Suprapubic skin (tissue), 4 donors: ENCODE results near the gene XCL1. TPM values are rescaled to one million over a fixed set of nuclear protein-coding genes. Genes with fewer than 3 reads are reported as not detected.

Experiments
- DNase-seq, 2 donors: peaks; one replicate each; pipeline ENCODE4 v3.0.0-alpha.2; 2019; ENCODE audit warnings: low spot score in 2 of 2
- H3K27ac ChIP-seq: fragments of 200-600 bp; sonication (generic); one replicate; pipeline ENCODE4 v1.5.1; 2019
- H3K27me3 ChIP-seq: fragments of 200-600 bp; sonication (generic); one replicate; pipeline ENCODE4 v1.5.1; 2019
- H3K36me3 ChIP-seq: fragments of 200-600 bp; sonication (generic); one replicate; pipeline ENCODE4 v1.5.1; 2019
- H3K4me1 ChIP-seq: fragments of 200-600 bp; sonication (generic); one replicate; pipeline ENCODE4 v1.5.1; 2019
- H3K4me3 ChIP-seq: fragments of 200-600 bp; sonication (generic); one replicate; pipeline ENCODE4 v1.5.1; 2019; ENCODE audit warnings: mild to moderate bottlenecking
- H3K9me3 ChIP-seq: fragments of 200-600 bp; sonication (generic); one replicate; pipeline ENCODE4 v1.5.1; 2019
- CTCF ChIP-seq, 2 donors: fragments of 200-600 bp in 1 of 2; fragments of 450-650 bp in 1 of 2; sonication (generic) in 1 of 2; IDR thresholded peaks; one replicate each; pipeline ENCODE4 v1.5.1; 2016 to 2019; ENCODE audit warnings: antibody characterized with exemption in 2 of 2, mild to moderate bottlenecking in 1 of 2, moderate library complexity in 1 of 2
- EP300 ChIP-seq: sonication (generic); formaldehyde crosslinking; IDR thresholded peaks from one replicate; pipeline ENCODE4 v1.6.1; 2017; ENCODE audit warnings: antibody characterized with exemption
- POLR2A ChIP-seq, 2 donors: fragments of 450-650 bp; IDR thresholded peaks; one replicate each; pipeline ENCODE4 v1.6.1; 2017; ENCODE audit warnings: antibody characterized with exemption in 2 of 2, mild to moderate bottlenecking in 2 of 2, moderate library complexity in 2 of 2
- POLR2AphosphoS5 ChIP-seq, 3 donors: sonication (generic); formaldehyde crosslinking; IDR thresholded peaks; one replicate each; pipeline ENCODE4 v1.6.1; 2017; ENCODE audit warnings: antibody characterized with exemption in 3 of 3
- WGBS: methylation state at CpG from one replicate; pipeline ENCODE4 v1.1.5; 2018; 5-methylcytosine and 5-hydroxymethylcytosine counted together
- total RNA-seq, 4 donors: library from RNA; depleted of rRNA; stranded (reverse); fragments of >200 nt; gene quantifications; one replicate each; pipeline ENCODE4 v1.1.0, GENCODE V29; 2016

Gene XCL1
- total RNA-seq, 4 donors from 2014 or later: not detected

DNA sequence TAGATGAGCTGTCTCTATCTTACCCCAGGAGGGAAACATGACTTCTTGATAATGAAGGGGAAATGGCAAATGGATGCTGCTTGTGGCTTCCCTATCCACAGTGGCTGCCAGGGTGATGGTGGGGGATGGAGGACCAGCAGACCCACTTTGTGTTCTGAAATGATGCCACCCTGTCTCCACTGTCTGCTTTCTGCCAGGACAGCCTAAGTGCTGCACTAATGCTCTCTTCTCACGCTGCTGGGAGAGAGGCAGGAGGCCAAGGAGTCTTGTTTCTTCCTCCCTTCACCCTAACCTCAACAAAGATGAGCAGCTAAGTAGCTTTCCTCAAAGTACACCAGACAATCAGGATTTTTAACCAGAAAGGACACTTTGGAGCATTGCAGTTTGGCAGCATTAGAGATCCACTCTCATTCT lies 36.6 kb downstream of the XCL1 start:
- no peaks in the 10 kb centered on the region for H3K27me3 ChIP-seq
- 78% methylated on average over 1 of the region's 1 CpG for WGBS

GRCh38 chr1:168613691-168614231 lies 37.4 kb downstream of the XCL1 start:
- TF ChIP-seq POLR2A (IDR thresholded peaks at IDR 0.05) (no peak), CTCF (IDR thresholded peaks at IDR 0.05) (no peak), POLR2AphosphoS5 (IDR thresholded peaks at IDR 0.05) (no peak), EP300 (no peak)
- no peak for DNase-seq
- Histone ChIP-seq H3K4me1 (peaks cover 13% of the 10 kb centered on the region), H3K9me3 (no peaks in the 10 kb centered on the region), H3K36me3 (no peaks in the 10 kb centered on the region), H3K4me3 (no peak overlapping the region), H3K27ac (no peak overlapping the region), H3K27me3 (no peaks in the 10 kb centered on the region)
- 26% methylated on average over 8 of the region's 8 CpGs for WGBS

More for the DNA sequence above, 36.6 kb downstream of the XCL1 start:
- H3K4me1 ChIP-seq: peaks cover 13% of the 10 kb centered on the region
- no peaks in the 10 kb centered on the region for H3K36me3 ChIP-seq
- no peak overlapping the region for H3K27ac ChIP-seq
- DNase-seq: no peak
- TF ChIP-seq CTCF (IDR thresholded peaks at IDR 0.05) (no peak), EP300 (no peak), POLR2AphosphoS5 (IDR thresholded peaks at IDR 0.05) (no peak), POLR2A (IDR thresholded peaks at IDR 0.05) (no peak)
- no peaks in the 10 kb centered on the region for H3K9me3 ChIP-seq
- H3K4me3 ChIP-seq: no peak overlapping the region

DNA sequence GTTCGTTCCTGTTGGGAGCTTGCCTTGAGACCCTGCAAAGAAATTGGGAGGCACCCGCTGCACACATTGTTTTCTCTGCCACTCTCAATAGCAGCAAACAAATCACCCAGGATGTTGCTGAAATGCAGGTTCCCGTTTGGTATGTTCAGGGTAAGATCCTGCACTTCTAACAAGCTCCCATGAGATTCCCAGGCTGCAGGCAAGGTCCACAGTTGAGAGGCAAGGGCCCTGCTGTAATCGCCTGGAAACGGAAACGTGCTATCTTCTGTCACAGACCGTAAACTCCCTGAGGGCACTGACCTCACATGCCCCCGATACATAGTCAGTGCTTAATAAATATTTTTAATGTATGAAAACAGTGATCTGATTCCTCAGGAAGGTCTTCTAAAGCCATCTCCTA lies 37.8 kb downstream of the XCL1 start:
- no peak for DNase-seq
- Histone ChIP-seq H3K27ac (no peak overlapping the region), H3K9me3 (no peaks in the 10 kb centered on the region), H3K36me3 (no peaks in the 10 kb centered on the region), H3K4me3 (no peak overlapping the region), H3K27me3 (no peaks in the 10 kb centered on the region), H3K4me1 (peaks cover 13% of the 10 kb centered on the region)
- TF ChIP-seq CTCF (IDR thresholded peaks at IDR 0.05): no peak
- TF ChIP-seq POLR2AphosphoS5 (IDR thresholded peaks at IDR 0.05): no peak
- TF ChIP-seq POLR2A (IDR thresholded peaks at IDR 0.05): no peak
- no peak for TF ChIP-seq EP300
- WGBS: 65% methylated on average over 8 of the region's 8 CpGs

GRCh38 chr1:168615965-168616364 lies 39.6 kb downstream of the XCL1 start:
- no peak overlapping the region for H3K4me3 ChIP-seq
- peaks cover 4% of the 10 kb centered on the region for H3K4me1 ChIP-seq
- no peaks in the 10 kb centered on the region for H3K36me3 ChIP-seq
- H3K27me3 ChIP-seq: no peaks in the 10 kb centered on the region
- H3K27ac ChIP-seq: no peak overlapping the region
- no peaks in the 10 kb centered on the region for H3K9me3 ChIP-seq
- TF ChIP-seq POLR2AphosphoS5 (IDR thresholded peaks at IDR 0.05) (no peak), EP300 (no peak), POLR2A (IDR thresholded peaks at IDR 0.05) (no peak), CTCF (IDR thresholded peaks at IDR 0.05) (no peak)
- 41% methylated on average over 2 of the region's 2 CpGs for WGBS
- DNase-seq: no peak

DNA sequence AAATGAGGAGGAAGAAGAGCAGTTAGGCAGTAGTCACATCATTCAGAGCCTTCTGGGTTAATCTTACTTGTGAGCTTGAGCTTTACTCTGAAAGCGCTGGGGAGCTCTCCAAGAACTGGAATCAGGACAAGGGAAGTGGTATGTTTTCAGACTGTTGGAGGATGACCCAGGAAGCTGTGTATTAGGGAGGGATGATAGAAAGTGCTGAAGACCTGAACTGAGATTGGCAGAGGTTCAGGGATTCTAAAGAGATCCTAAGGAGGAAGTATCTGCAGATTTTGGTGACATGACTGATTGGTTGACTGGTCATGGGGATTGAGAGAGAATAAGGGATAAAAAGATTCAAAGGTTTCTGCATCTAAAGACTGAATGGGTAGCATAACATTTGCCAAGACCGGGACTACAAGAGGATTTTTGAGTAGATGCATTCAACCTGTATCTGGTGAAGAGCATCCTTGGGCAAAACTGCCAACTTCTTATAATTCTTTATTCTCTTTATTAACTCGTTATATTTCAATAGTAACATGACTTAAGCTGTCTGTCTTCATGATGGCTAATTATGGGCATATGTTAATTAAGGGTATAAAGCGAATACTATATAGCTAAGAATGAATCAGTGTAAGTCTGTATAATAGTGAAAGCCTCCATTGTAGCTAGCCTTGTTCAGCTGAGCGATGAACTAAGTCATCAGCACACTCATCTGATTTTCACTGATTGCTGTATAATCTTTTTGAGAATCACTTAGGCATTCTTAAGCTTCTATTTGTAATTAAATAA lies 41.8 kb downstream of the XCL1 start:
- no peak for DNase-seq
- TF ChIP-seq POLR2A (IDR thresholded peaks at IDR 0.05): no peak
- no peak for TF ChIP-seq EP300
- TF ChIP-seq POLR2AphosphoS5 (IDR thresholded peaks at IDR 0.05): no peak
- TF ChIP-seq CTCF (IDR thresholded peaks at IDR 0.05): no peak
- WGBS: 87% methylated on average over 5 of the region's 5 CpGs
- no peak overlapping the region for H3K4me3 ChIP-seq
- H3K9me3 ChIP-seq: no peaks in the 10 kb centered on the region
- H3K27me3 ChIP-seq: no peaks in the 10 kb centered on the region
- no peaks in the 10 kb centered on the region for H3K36me3 ChIP-seq
- H3K27ac ChIP-seq: no peak overlapping the region
- peaks cover 4% of the 10 kb centered on the region for H3K4me1 ChIP-seq
